Endothelial cell (in vitro differentiated cells): ENCODE results near the gene SPAAR. TPM values are rescaled to one million over a fixed set of nuclear protein-coding genes. Genes with fewer than 3 reads are reported as not detected.
A peak's percentile ranks its signal among the peaks of the same experiment; 100 is the strongest.
"Not testable (repeated sequence)": the region's sequence is repeated elsewhere in the genome, so short reads cannot be mapped to it uniquely, and the experiment has no call there.

Experiments used
- DNase-seq: peaks from one replicate; pipeline ENCODE4 v3.0.0; 2021; ENCODE audit warnings: low spot score
- H3K27ac Mint-ChIP-seq: one replicate; pipeline ENCODE4 v1.8.0; 2021; ENCODE audit warnings: mixed read lengths, inconsistent platforms; ENCODE audit not compliant: unreplicated experiment
- H3K27me3 Mint-ChIP-seq: one replicate; pipeline ENCODE4 v1.8.0; 2021; ENCODE audit warnings: mild to moderate bottlenecking, moderate library complexity, mixed read lengths, inconsistent platforms; ENCODE audit not compliant: unreplicated experiment
- H3K36me3 Mint-ChIP-seq: one replicate; pipeline ENCODE4 v1.8.0; 2021; ENCODE audit warnings: mild to moderate bottlenecking, low read depth, mixed read lengths, inconsistent platforms; ENCODE audit not compliant: unreplicated experiment
- H3K4me1 Mint-ChIP-seq: one replicate; pipeline ENCODE4 v1.8.0; 2021; ENCODE audit warnings: mild to moderate bottlenecking, mixed read lengths, inconsistent platforms; ENCODE audit not compliant: unreplicated experiment
- H3K4me3 Mint-ChIP-seq: one replicate; pipeline ENCODE4 v1.8.0; 2021; ENCODE audit warnings: mild to moderate bottlenecking, mixed read lengths, inconsistent platforms; ENCODE audit not compliant: unreplicated experiment
- H3K9me3 Mint-ChIP-seq: one replicate; pipeline ENCODE4 v1.8.0; 2021; ENCODE audit warnings: mixed read lengths, inconsistent platforms; ENCODE audit not compliant: unreplicated experiment
- total RNA-seq: library from RNA; stranded (reverse); fragmentation: NEBNext Ultra II Directional; extraction: Animal tissue kit (Norgen Biotek cat#: 25700); gene quantifications from one replicate; pipeline ENCODE4 v1.2.1, GENCODE V29; 2021; ENCODE audit not compliant: unreplicated experiment
- TF ChIP-seq, protein P1 (sequence below): fragments of 200-600 bp; sonication (generic); IDR thresholded peaks from one replicate; pipeline ENCODE4 v1.5.0; 2021; ENCODE audit warnings: antibody characterized with exemption; ENCODE audit not compliant: unreplicated experiment

Gene SPAAR
- total RNA-seq, 1 donor from 2014 or later = 32.0 TPM

GRCh38 chr9:35910613-35911359 is 1.5 kb downstream of the SPAAR start:
- peaks cover 40% of the 10 kb centered on the region for H3K27me3 Mint-ChIP-seq

DNA sequence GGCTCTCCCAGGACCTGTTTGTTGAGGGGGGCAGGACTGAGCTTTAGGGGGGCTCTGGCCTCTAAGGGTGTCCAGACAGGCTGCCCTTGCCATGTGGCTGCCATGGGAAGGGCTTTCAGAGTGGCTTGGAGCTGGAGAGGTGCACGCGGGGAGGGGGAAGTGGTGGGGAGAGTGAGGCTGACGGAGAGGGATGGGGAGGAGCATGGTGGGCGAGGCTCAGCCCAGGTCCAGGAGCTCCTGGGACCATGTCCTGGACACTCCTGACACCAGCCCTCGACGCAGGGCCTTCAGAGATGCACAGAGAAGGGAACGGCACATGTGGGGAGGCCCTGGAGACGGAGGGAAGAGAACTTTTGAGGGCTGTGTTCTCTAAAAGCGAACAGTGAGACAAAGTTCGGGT is 2.4 kb downstream of the SPAAR start:
- H3K27ac Mint-ChIP-seq = no peak overlapping the region
- TF ChIP-seq, protein P1, sequence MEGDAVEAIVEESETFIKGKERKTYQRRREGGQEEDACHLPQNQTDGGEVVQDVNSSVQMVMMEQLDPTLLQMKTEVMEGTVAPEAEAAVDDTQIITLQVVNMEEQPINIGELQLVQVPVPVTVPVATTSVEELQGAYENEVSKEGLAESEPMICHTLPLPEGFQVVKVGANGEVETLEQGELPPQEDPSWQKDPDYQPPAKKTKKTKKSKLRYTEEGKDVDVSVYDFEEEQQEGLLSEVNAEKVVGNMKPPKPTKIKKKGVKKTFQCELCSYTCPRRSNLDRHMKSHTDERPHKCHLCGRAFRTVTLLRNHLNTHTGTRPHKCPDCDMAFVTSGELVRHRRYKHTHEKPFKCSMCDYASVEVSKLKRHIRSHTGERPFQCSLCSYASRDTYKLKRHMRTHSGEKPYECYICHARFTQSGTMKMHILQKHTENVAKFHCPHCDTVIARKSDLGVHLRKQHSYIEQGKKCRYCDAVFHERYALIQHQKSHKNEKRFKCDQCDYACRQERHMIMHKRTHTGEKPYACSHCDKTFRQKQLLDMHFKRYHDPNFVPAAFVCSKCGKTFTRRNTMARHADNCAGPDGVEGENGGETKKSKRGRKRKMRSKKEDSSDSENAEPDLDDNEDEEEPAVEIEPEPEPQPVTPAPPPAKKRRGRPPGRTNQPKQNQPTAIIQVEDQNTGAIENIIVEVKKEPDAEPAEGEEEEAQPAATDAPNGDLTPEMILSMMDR = no peak
- peaks cover 62% of the 10 kb centered on the region for H3K4me1 Mint-ChIP-seq
- H3K36me3 Mint-ChIP-seq = peaks cover 10% of the 10 kb centered on the region
- peak overlapping the region; percentile 91 for H3K4me3 Mint-ChIP-seq
- peaks cover 41% of the 10 kb centered on the region for H3K27me3 Mint-ChIP-seq
- no peak for DNase-seq
- no peaks in the 10 kb centered on the region for H3K9me3 Mint-ChIP-seq

More at GRCh38 chr9:35910613-35911359, 1.5 kb downstream of the SPAAR start:
- H3K4me1 Mint-ChIP-seq = peaks cover 61% of the 10 kb centered on the region
- peaks cover 10% of the 10 kb centered on the region for H3K36me3 Mint-ChIP-seq
- peak overlapping the region; percentile 99 for H3K27ac Mint-ChIP-seq
- TF ChIP-seq, protein P1 = peak; percentile 33
- peak; percentile 48 for DNase-seq
- peak overlapping the region; percentile 91 for H3K4me3 Mint-ChIP-seq
- H3K9me3 Mint-ChIP-seq = no peaks in the 10 kb centered on the region

GRCh38 chr9:35912791-35913400 is 3.6 kb downstream of the SPAAR start:
- H3K36me3 Mint-ChIP-seq = peaks cover 10% of the 10 kb centered on the region

GRCh38 chr9:35913429-35913828 is 4.1 kb downstream of the SPAAR start:
- Mint-ChIP-seq H3K36me3 (peaks cover 10% of the 10 kb centered on the region), H3K27me3 (peaks cover 33% of the 10 kb centered on the region), H3K4me1 (peaks cover 57% of the 10 kb centered on the region)
- not testable (repeated sequence) for H3K9me3 Mint-ChIP-seq, H3K27ac Mint-ChIP-seq, H3K4me3 Mint-ChIP-seq, DNase-seq

More at GRCh38 chr9:35912791-35913400, 3.6 kb downstream of the SPAAR start:
- Mint-ChIP-seq H3K9me3 (no peaks in the 10 kb centered on the region), H3K4me1 (peaks cover 58% of the 10 kb centered on the region), H3K27ac (no peak overlapping the region), H3K27me3 (peaks cover 36% of the 10 kb centered on the region), H3K4me3 (peak overlapping the region; percentile 62)
- TF ChIP-seq, protein P1 = no peak
- no peak for DNase-seq

GRCh38 chr9:35914301-35914807 is 5.1 kb downstream of the SPAAR start:
- TF ChIP-seq, protein P1 = no peak
- Mint-ChIP-seq H3K27ac (no peak overlapping the region), H3K27me3 (peaks cover 24% of the 10 kb centered on the region), H3K36me3 (peaks cover 10% of the 10 kb centered on the region), H3K4me3 (no peak overlapping the region), H3K9me3 (no peaks in the 10 kb centered on the region), H3K4me1 (peaks cover 57% of the 10 kb centered on the region)
- peak; percentile 43 for DNase-seq
